Daoy (cell line): ENCODE measurements around the gene UBAC2. TPM values are rescaled to one million over a fixed set of nuclear protein-coding genes. Genes with fewer than 3 reads are reported as not detected.
A peak's percentile ranks its signal among the peaks of the same experiment; 100 is the strongest.

ENCODE experiments used
- DNase-seq: peaks from one replicate; pipeline ENCODE4 v3.0.0-alpha.2; 2015; ENCODE audit warnings: low read depth
- total RNA-seq: library from RNA; depleted of rRNA; stranded (reverse); fragments of >200 nt; shearing (Covaris generic); gene quantifications from 2 replicates; pipeline ENCODE4 v1.2.3, GENCODE V29; 2014

Gene UBAC2
- total RNA-seq, 1 experiment from 2014 or later = 24.2 TPM

GRCh38 chr13:99339230-99339721 is 138.6 kb downstream of the UBAC2 start:
- DNase-seq = no peak

GRCh38 chr13:99339736-99340397 is 139.2 kb downstream of the UBAC2 start:
- no peak for DNase-seq

GRCh38 chr13:99340638-99341037 is 140.0 kb downstream of the UBAC2 start:
- DNase-seq = no peak

- DNase-seq = no peak
These were observed 141.5 kb downstream of the UBAC2 start for GRCh38 chr13:99341969-99342722.

GRCh38 chr13:99342723-99343315 is 142.2 kb downstream of the UBAC2 start:
- DNase-seq = no peak

GRCh38 chr13:99344610-99345208 is 144.1 kb downstream of the UBAC2 start:
- no peak for DNase-seq

- DNase-seq = no peak
These were observed 144.7 kb downstream of the UBAC2 start for GRCh38 chr13:99345345-99345744.

- DNase-seq = no peak
These were observed 145.8 kb downstream of the UBAC2 start for GRCh38 chr13:99346335-99347042.

- DNase-seq = no peak
These were observed 146.8 kb downstream of the UBAC2 start for GRCh38 chr13:99347335-99347878.

GRCh38 chr13:99347911-99348451 is 147.3 kb downstream of the UBAC2 start:
- DNase-seq = no peak

- DNase-seq = no peak
These were observed 149.5 kb downstream of the UBAC2 start for GRCh38 chr13:99350191-99350590.

GRCh38 chr13:99351772-99352171 is 151.1 kb downstream of the UBAC2 start:
- no peak for DNase-seq

GRCh38 chr13:99352351-99353245 is 151.9 kb downstream of the UBAC2 start:
- no peak for DNase-seq

GRCh38 chr13:99353246-99353600 is 152.6 kb downstream of the UBAC2 start:
- DNase-seq = no peak

- DNase-seq = peak; percentile 53
These were observed 153.2 kb downstream of the UBAC2 start for GRCh38 chr13:99353836-99354235.

- no peak for DNase-seq
These were observed 153.8 kb downstream of the UBAC2 start for GRCh38 chr13:99354371-99354951.

- DNase-seq = no peak
These were observed 154.8 kb downstream of the UBAC2 start for GRCh38 chr13:99355267-99356011.

GRCh38 chr13:99356012-99356261 is 155.3 kb downstream of the UBAC2 start:
- DNase-seq = no peak
